ENCODE data around the gene CHCT1.

The CHCT1 gene

GRCh38 chr17:60455378-60455777 lies 33.1 kb downstream of the CHCT1 start:
- Histone ChIP-seq H3K27me3 (ENCODE audit: control insufficient read depth, low read length) (no peaks in the 10 kb centered on the region), H3K4me2 (ENCODE audit: low read length) (no peak overlapping the region), H3K4me3 (ENCODE audit: low read length) (no peak overlapping the region), H3K79me2 (ENCODE audit: control insufficient read depth, low read length) (no peaks in the 10 kb centered on the region), H3K4me1 (ENCODE audit: control insufficient read depth, low read length) (no peaks in the 10 kb centered on the region), H4K20me1 (ENCODE audit: control insufficient read depth, insufficient read depth, low read depth, low read length) (no peaks in the 10 kb centered on the region), H3K9me2 (replicated peaks; ENCODE audit: control insufficient read depth, low read length) (no peaks in the 10 kb centered on the region), H3F3A (ENCODE audit: control insufficient read depth, insufficient read depth) (no peaks in the 10 kb centered on the region), H3K27ac (ENCODE audit: low read depth, low read length) (no peak overlapping the region), H3K9me3 (ENCODE audit: control insufficient read depth, insufficient read depth, low read length) (no peaks in the 10 kb centered on the region), H3K36me3 (ENCODE audit: control insufficient read depth, low read length) (peaks cover 38% of the 10 kb centered on the region)
- TF ChIP-seq CTCF (IDR thresholded peaks at IDR 0.05; ENCODE audit: low read depth, low read length, poor library complexity, severe bottlenecking) (no peak), EZH2phosphoT487 (IDR thresholded peaks at IDR 0.05; ENCODE audit: borderline replicate concordance, low read length) (no peak)

GRCh38 chr17:60457148-60457547 lies 34.9 kb downstream of the CHCT1 start:
- peaks cover 44% of the 10 kb centered on the region for H3K36me3 ChIP-seq (ENCODE audit: control insufficient read depth, low read length)
- no peak overlapping the region for H3K4me3 ChIP-seq (ENCODE audit: low read length)
- no peak overlapping the region for H3K27ac ChIP-seq (ENCODE audit: low read depth, low read length)
- no peaks in the 10 kb centered on the region for H3K27me3 ChIP-seq (ENCODE audit: control insufficient read depth, low read length)
- H4K20me1 ChIP-seq (ENCODE audit: control insufficient read depth, insufficient read depth, low read depth, low read length) = no peaks in the 10 kb centered on the region
- no peak overlapping the region for H3K4me2 ChIP-seq (ENCODE audit: low read length)
- H3K9me3 ChIP-seq (ENCODE audit: control insufficient read depth, insufficient read depth, low read length) = no peaks in the 10 kb centered on the region
- H3K4me1 ChIP-seq (ENCODE audit: control insufficient read depth, low read length) = no peaks in the 10 kb centered on the region
- no peaks in the 10 kb centered on the region for H3F3A ChIP-seq (ENCODE audit: control insufficient read depth, insufficient read depth)
- no peaks in the 10 kb centered on the region for H3K9me2 ChIP-seq (replicated peaks; ENCODE audit: control insufficient read depth, low read length)
- no peak for TF ChIP-seq EZH2phosphoT487 (IDR thresholded peaks at IDR 0.05; ENCODE audit: borderline replicate concordance, low read length)
- TF ChIP-seq CTCF (IDR thresholded peaks at IDR 0.05; ENCODE audit: low read depth, low read length, poor library complexity, severe bottlenecking) = no peak
- no peaks in the 10 kb centered on the region for H3K79me2 ChIP-seq (ENCODE audit: control insufficient read depth, low read length)

- H3K4me2 ChIP-seq (ENCODE audit: low read length) = no peak overlapping the region
- H3K9me2 ChIP-seq (replicated peaks; ENCODE audit: control insufficient read depth, low read length) = no peaks in the 10 kb centered on the region
- H4K20me1 ChIP-seq (ENCODE audit: control insufficient read depth, insufficient read depth, low read depth, low read length) = no peaks in the 10 kb centered on the region
- H3K4me3 ChIP-seq (ENCODE audit: low read length) = no peak overlapping the region
- H3K27ac ChIP-seq (ENCODE audit: low read depth, low read length) = no peak overlapping the region
- H3F3A ChIP-seq (ENCODE audit: control insufficient read depth, insufficient read depth) = no peaks in the 10 kb centered on the region
- no peaks in the 10 kb centered on the region for H3K9me3 ChIP-seq (ENCODE audit: control insufficient read depth, insufficient read depth, low read length)
- peaks cover 57% of the 10 kb centered on the region for H3K36me3 ChIP-seq (ENCODE audit: control insufficient read depth, low read length)
- TF ChIP-seq CTCF (IDR thresholded peaks at IDR 0.05; ENCODE audit: low read depth, low read length, poor library complexity, severe bottlenecking) = no peak
- no peaks in the 10 kb centered on the region for H3K4me1 ChIP-seq (ENCODE audit: control insufficient read depth, low read length)
- H3K79me2 ChIP-seq (ENCODE audit: control insufficient read depth, low read length) = no peaks in the 10 kb centered on the region
- H3K27me3 ChIP-seq (ENCODE audit: control insufficient read depth, low read length) = no peaks in the 10 kb centered on the region
Observed at GRCh38 chr17:60461584-60461983, 39.3 kb downstream of the CHCT1 start.
